NCI-H2107 (cell line): ENCODE results near the gene SRD5A3.

Experiments used
- DNase-seq: peaks from one replicate; lab custom pipeline; 2025; lab: John Stamatoyannopoulos, UW

Gene SRD5A3

GRCh38 chr4:55345980-55346850, at the start of gene SRD5A3:
TSS of gene SRD5A3 (plus strand) at chr4:55346242. CDS start at chr4:55346337, 95 bp downstream.
- DNase-seq = peak; percentile 21

- DNase-seq = no peak
Observed at GRCh38 chr4:55297346-55297745, 48.7 kb upstream of the SRD5A3 start.

- DNase-seq = no peak
Observed at GRCh38 chr4:55303760-55304165, 42.3 kb upstream of the SRD5A3 start.

GRCh38 chr4:55304303-55304702, 41.7 kb upstream of the SRD5A3 start:
- no peak for DNase-seq

- DNase-seq = no peak
Observed at GRCh38 chr4:55308071-55308470, 38.0 kb upstream of the SRD5A3 start.

- no peak for DNase-seq
Observed at GRCh38 chr4:55311792-55312488, 34.1 kb upstream of the SRD5A3 start.

GRCh38 chr4:55312489-55313101, 33.4 kb upstream of the SRD5A3 start:
- DNase-seq = no peak

GRCh38 chr4:55314141-55314820, 31.8 kb upstream of the SRD5A3 start:
- DNase-seq = no peak

- DNase-seq = no peak
Observed at GRCh38 chr4:55318175-55319129, 27.6 kb upstream of the SRD5A3 start.

- DNase-seq = peak; percentile 22
Observed at GRCh38 chr4:55321707-55322264, 24.3 kb upstream of the SRD5A3 start.

- no peak for DNase-seq
Observed at GRCh38 chr4:55323375-55323774, 22.7 kb upstream of the SRD5A3 start.

GRCh38 chr4:55326629-55327028, 19.4 kb upstream of the SRD5A3 start:
- no peak for DNase-seq

- DNase-seq = no peak
Observed at GRCh38 chr4:55329012-55329411, 17.0 kb upstream of the SRD5A3 start.

GRCh38 chr4:55330241-55330640, 15.8 kb upstream of the SRD5A3 start:
- DNase-seq = no peak

GRCh38 chr4:55336138-55337034, 9.7 kb upstream of the SRD5A3 start:
- DNase-seq = no peak

GRCh38 chr4:55337944-55338343, 8.1 kb upstream of the SRD5A3 start:
- no peak for DNase-seq

GRCh38 chr4:55338486-55338885, 7.6 kb upstream of the SRD5A3 start:
- DNase-seq = no peak

- DNase-seq = no peak
Observed at GRCh38 chr4:55340266-55340665, 5.8 kb upstream of the SRD5A3 start.

GRCh38 chr4:55343887-55344286, 2.2 kb upstream of the SRD5A3 start:
- DNase-seq = no peak

- no peak for DNase-seq
Observed at GRCh38 chr4:55345054-55345453, 988 bp upstream of the SRD5A3 start.
